GM12873 (cell line): Measurements from ENCODE around the gene FOLR1.

Experiments
- CTCF ChIP-seq: IDR thresholded peaks from 2 replicates; pipeline ENCODE4 v1.5.1; 2012; ENCODE audit warnings: low read depth, mild to moderate bottlenecking, moderate library complexity, low read length, control low read depth; ENCODE audit not compliant: insufficient read depth; ENCODE audit errors: missing control alignments

Gene FOLR1

DNA sequence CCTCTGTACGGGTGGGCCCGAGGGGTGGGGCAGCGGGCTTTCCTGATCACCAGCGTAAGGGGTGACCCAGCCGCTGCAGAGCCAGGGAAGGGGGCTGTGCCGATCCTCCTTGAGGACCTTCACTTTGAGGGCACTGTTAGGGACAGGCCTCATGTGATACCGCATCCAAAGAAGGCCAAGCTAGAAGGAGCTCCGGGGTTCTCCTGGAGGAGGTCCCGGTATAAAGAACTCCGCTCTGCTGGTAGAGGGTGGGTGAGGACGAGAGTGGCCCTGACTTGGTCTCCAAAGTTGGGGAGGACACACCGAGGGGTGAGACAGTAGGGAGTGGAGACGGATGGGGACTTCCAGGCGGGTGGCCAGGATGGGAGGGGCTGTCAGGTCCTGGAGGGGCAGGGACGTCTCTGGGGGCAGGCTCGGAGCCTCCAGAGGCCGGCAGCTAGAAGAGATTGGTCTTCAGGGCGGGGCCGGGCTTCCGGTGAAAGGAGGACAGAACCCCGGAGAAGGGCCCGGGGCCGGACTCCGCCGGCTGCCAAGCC lies 47.4 kb downstream of the FOLR1 start:
- TF ChIP-seq CTCF, result no peak

- no peak for TF ChIP-seq CTCF
Observed at GRCh38 chr11:72239849-72240460, 48.0 kb downstream of the FOLR1 start.

GRCh38 chr11:72240461-72241290 lies 48.7 kb downstream of the FOLR1 start:
- TF ChIP-seq CTCF, result no peak

DNA sequence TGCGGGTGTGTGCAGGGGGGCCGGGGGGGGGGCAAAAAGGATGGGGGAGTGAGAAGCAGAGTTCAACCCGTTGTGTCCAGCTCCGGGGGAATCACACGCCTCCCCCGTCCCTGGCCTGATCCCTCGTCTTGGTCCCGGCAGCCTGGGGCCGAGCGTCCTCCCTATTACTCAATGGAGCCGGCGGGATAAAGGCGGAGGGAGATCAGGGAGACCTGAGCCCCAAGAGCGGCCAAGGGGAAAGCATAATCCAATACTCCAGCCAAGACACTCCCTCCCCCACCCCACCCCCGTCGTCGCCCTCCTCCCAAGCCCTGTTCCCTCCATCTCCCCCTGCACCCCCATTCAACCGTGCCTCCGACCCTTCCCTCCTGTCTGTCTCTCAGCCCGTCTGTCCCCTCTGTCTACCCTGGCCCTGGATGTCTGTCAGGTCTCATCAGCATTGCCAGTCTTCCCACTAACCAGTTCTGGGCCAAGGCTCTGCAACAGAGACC lies 49.4 kb downstream of the FOLR1 start:
- TF ChIP-seq CTCF, result no peak

DNA sequence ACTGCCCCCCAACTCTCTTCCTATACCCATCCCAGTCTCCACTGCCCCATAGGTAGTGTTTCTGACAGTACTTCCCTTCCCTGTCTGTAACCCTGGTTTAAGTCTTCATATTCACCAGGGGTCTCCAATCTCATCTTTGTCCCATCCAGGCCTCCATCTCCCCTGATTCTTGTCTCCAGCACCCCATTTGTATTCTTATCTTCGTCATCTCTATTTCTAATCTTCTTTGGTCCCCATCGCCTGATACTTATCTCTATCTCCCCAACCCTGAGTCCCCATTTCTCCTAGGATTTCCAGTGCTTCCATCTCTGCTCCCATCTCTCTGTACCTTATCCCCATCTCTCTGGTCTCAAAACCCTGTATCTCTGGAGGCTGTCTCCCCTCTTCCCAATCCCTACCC lies 50.2 kb downstream of the FOLR1 start:
- no peak for TF ChIP-seq CTCF

GRCh38 chr11:72243173-72244059 lies 51.5 kb downstream of the FOLR1 start:
- no peak for TF ChIP-seq CTCF

DNA sequence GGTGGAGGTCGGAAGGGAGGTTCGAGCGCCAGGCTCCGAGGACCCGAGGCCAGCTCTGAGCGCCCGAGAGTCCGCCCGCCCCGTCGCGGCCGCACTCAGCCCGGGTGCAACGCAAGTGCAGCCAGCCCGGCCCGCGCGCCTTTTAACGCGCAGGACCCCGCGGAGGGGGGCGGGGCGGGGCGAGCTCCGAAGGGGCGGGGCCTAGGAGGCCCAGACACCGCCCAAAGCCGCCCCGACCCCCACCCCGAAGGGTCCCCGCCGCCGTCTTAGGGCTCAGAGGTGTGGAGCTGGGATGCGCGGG lies 52.1 kb downstream of the FOLR1 start, which contains the start of gene PHOX2A:
Gene PHOX2A, minus strand, starts transcription at position 117 of the 301 bp plus-strand sequence. CDS start 172 bp downstream, outside the sequence.
- TF ChIP-seq CTCF, result no peak
